SU-DHL-6 (cell line): Measurements from ENCODE around the gene KCNK6.

Source experiments
- H2AFZ ChIP-seq: fragments of 200-600 bp; sonication (generic); 2 replicates; pipeline ENCODE4 v1.6.1; 2014; ENCODE audit warnings: low read depth, mild to moderate bottlenecking, moderate library complexity, mixed read lengths, antibody characterized with exemption, low read length; ENCODE audit not compliant: severe bottlenecking
- H3F3A ChIP-seq: fragments of 200-600 bp; shearing (Covaris generic); 2 replicates; pipeline ENCODE4 v1.6.0; 2016; ENCODE audit warnings: antibody characterized with exemption, mild to moderate bottlenecking; ENCODE audit not compliant: insufficient read depth
- H3K27ac ChIP-seq: fragments of 200-600 bp; sonication (generic); 2 replicates; pipeline ENCODE4 v1.5.1; 2016; ENCODE audit warnings: low read depth, mild to moderate bottlenecking, low read length, moderate library complexity, mixed read lengths
- H3K27me3 ChIP-seq: fragments of 200-600 bp; sonication (generic), shearing (Covaris generic); 2 replicates; pipeline ENCODE4 v1.6.0; 2014; ENCODE audit warnings: mild to moderate bottlenecking, low read length
- H3K36me3 ChIP-seq: fragments of 200-600 bp; sonication (generic); 2 replicates; pipeline ENCODE4 v1.6.1; 2014; ENCODE audit warnings: mild to moderate bottlenecking, low read length, mixed read lengths
- H3K4me2 ChIP-seq: fragments of 300-600, 200-600 bp; shearing (Covaris generic), sonication (generic); 2 replicates; pipeline ENCODE4 v1.6.0; 2014; ENCODE audit warnings: low read length, low read depth, mild to moderate bottlenecking; ENCODE audit not compliant: poor library complexity, severe bottlenecking
- H3K4me3 ChIP-seq: fragments of 200-600 bp; sonication (generic); 2 replicates; pipeline ENCODE4 v1.5.1; 2014; ENCODE audit warnings: antibody characterized with exemption, low read length, mild to moderate bottlenecking, mixed read lengths; ENCODE audit not compliant: insufficient read depth, poor library complexity, severe bottlenecking
- H3K79me2 ChIP-seq: fragments of 200-600 bp; sonication (generic); 2 replicates; pipeline ENCODE4 v1.6.1; 2014; ENCODE audit warnings: mild to moderate bottlenecking, low read length, moderate library complexity; ENCODE audit not compliant: insufficient read depth
- H3K9ac ChIP-seq: fragments of 200-600 bp; sonication (generic); 2 replicates; pipeline ENCODE4 v1.7.0; 2014; ENCODE audit warnings: mild to moderate bottlenecking, low read length
- H3K9me2 ChIP-seq: fragments of 200-600 bp; sonication (generic); replicated peaks from 2 replicates; pipeline ENCODE4 v1.6.1; 2014; ENCODE audit warnings: low read length; ENCODE audit not compliant: insufficient read depth
- H3K9me3 ChIP-seq: fragments of 200-600 bp; sonication (generic); 2 replicates; pipeline ENCODE4 v1.6.1; 2014; ENCODE audit warnings: low read length, mixed read lengths; ENCODE audit not compliant: insufficient read depth
- H4K20me1 ChIP-seq: fragments of 200-600 bp; sonication (generic); 2 replicates; pipeline ENCODE4 v1.6.1; 2014; ENCODE audit warnings: low read depth, mild to moderate bottlenecking, antibody characterized with exemption, low read length, moderate library complexity, mixed read lengths
- EZH2phosphoT487 ChIP-seq: fragments of 200-600 bp; sonication (generic), shearing (Covaris generic); conservative IDR thresholded peaks from 2 replicates; pipeline ENCODE4 v1.6.1; 2018; ENCODE audit warnings: mild to moderate bottlenecking, antibody characterized with exemption, low read length, moderate library complexity, mixed read lengths
- TF ChIP-seq, protein P1 (sequence below): fragments of 200-600 bp; sonication (generic); IDR thresholded peaks from one replicate; pipeline ENCODE4 v1.5.1; 2017; ENCODE audit warnings: antibody characterized with exemption, mild to moderate bottlenecking, low read length, moderate library complexity; ENCODE audit not compliant: insufficient read depth, poor library complexity, severe bottlenecking

Gene KCNK6

GRCh38 chr19:38310279-38310670 lies 9.4 kb upstream of the KCNK6 start:
- no peak overlapping the region for H3K9ac ChIP-seq
- H4K20me1 ChIP-seq = no peaks in the 10 kb centered on the region
- 0 out of 2 replicates have a peak, but pooled peaks cover 7% of the 10 kb centered on the region for H3K79me2 ChIP-seq
- TF ChIP-seq EZH2phosphoT487 = no peak
- TF ChIP-seq, protein P1, sequence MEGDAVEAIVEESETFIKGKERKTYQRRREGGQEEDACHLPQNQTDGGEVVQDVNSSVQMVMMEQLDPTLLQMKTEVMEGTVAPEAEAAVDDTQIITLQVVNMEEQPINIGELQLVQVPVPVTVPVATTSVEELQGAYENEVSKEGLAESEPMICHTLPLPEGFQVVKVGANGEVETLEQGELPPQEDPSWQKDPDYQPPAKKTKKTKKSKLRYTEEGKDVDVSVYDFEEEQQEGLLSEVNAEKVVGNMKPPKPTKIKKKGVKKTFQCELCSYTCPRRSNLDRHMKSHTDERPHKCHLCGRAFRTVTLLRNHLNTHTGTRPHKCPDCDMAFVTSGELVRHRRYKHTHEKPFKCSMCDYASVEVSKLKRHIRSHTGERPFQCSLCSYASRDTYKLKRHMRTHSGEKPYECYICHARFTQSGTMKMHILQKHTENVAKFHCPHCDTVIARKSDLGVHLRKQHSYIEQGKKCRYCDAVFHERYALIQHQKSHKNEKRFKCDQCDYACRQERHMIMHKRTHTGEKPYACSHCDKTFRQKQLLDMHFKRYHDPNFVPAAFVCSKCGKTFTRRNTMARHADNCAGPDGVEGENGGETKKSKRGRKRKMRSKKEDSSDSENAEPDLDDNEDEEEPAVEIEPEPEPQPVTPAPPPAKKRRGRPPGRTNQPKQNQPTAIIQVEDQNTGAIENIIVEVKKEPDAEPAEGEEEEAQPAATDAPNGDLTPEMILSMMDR = no peak
- no peaks in the 10 kb centered on the region for H3K9me2 ChIP-seq
- H3K36me3 ChIP-seq = no peaks in the 10 kb centered on the region
- no peak overlapping the region for H2AFZ ChIP-seq
- no peak overlapping the region for H3K27ac ChIP-seq
- no peaks in the 10 kb centered on the region for H3K27me3 ChIP-seq
- H3K4me3 ChIP-seq = no peak overlapping the region
- no peaks in the 10 kb centered on the region for H3K9me3 ChIP-seq
- H3K4me2 ChIP-seq = no peak overlapping the region
- peaks cover 1% of the 10 kb centered on the region; the same call in 1 of the 2 replicates for H3F3A ChIP-seq

GRCh38 chr19:38310986-38311385 lies 8.7 kb upstream of the KCNK6 start:
- Histone ChIP-seq H3K36me3 (no peaks in the 10 kb centered on the region), H3K27me3 (no peaks in the 10 kb centered on the region), H3K79me2 (0 out of 2 replicates have a peak, but pooled peaks cover 8% of the 10 kb centered on the region), H3K4me3 (no peak overlapping the region), H3K4me2 (no peak overlapping the region), H3F3A (peaks cover 3% of the 10 kb centered on the region; the same call in 1 of the 2 replicates), H4K20me1 (no peaks in the 10 kb centered on the region), H3K9me2 (no peaks in the 10 kb centered on the region), H2AFZ (no peak overlapping the region), H3K9me3 (no peaks in the 10 kb centered on the region), H3K27ac (no peak overlapping the region), H3K9ac (no peak overlapping the region)
- TF ChIP-seq, protein P1 = no peak
- TF ChIP-seq EZH2phosphoT487 = no peak

GRCh38 chr19:38315657-38316476 lies 3.8 kb upstream of the KCNK6 start, which contains the start of gene YIF1B:
Gene YIF1B, minus strand, starts transcription at chr19:38315947. Its CDS starts 30 bp downstream, at chr19:38315917.
- H3K4me3 ChIP-seq = peak within 1 kb of the TSS; percentile 99
- no peaks in the 10 kb centered on the region for H3K27me3 ChIP-seq
- peaks cover 3% of the 10 kb centered on the region; the same call in 1 of the 2 replicates for H3F3A ChIP-seq
- peak within 1 kb of the TSS; percentile 98 for H2AFZ ChIP-seq
- H3K4me2 ChIP-seq = peak within 1 kb of the TSS; percentile 89
- peak within 1 kb of the TSS; percentile 89 for H3K9ac ChIP-seq
- 0 out of 2 replicates have a peak, but pooled peaks cover 8% of the 10 kb centered on the region for H3K79me2 ChIP-seq
- no peaks in the 10 kb centered on the region for H3K9me3 ChIP-seq
- H3K9me2 ChIP-seq = no peaks in the 10 kb centered on the region
- H3K36me3 ChIP-seq = no peaks in the 10 kb centered on the region
- no peak for TF ChIP-seq EZH2phosphoT487
- TF ChIP-seq, protein P1 = no peak
- H4K20me1 ChIP-seq = no peaks in the 10 kb centered on the region
- H3K27ac ChIP-seq = peak within 1 kb of the TSS; percentile 47
